PC-3 (cell line): ENCODE data around the gene LITAF. TPM values are rescaled to one million over a fixed set of nuclear protein-coding genes. Genes with fewer than 3 reads are reported as not detected.

ENCODE experiments used
- ATAC-seq: fragments of 200-7000 bp; cut with Tn5 transposase; 2 replicates; pipeline ENCODE4 v1.9.1; 2020; ENCODE audit warnings: mild to moderate bottlenecking, moderate library complexity
- BruUV-seq: library from RNA; stranded (reverse); fragments of 400-500 nt; replicated peaks from 2 replicates; lab custom pipeline; 2021; lab: Mats Ljungman, UMichigan
- CTCF ChIA-PET: fragments of 300-600 bp; sonication (Branson Sonifier 250); formaldehyde crosslinking; loops from one replicate; lab custom pipeline; 2022; ENCODE audit warnings: antibody characterized with exemption; lab: Charles Lee
- POLR2A ChIA-PET: fragments of 300-600 bp; sonication (Branson Sonifier 250); formaldehyde crosslinking; loops from one replicate; lab custom pipeline; 2022; ENCODE audit warnings: antibody characterized with exemption; ENCODE audit not compliant: unreplicated experiment; lab: Charles Lee
- DNase-seq: peaks from one replicate; pipeline ENCODE4 v3.0.0-alpha.2; 2015
- H2AFZ ChIP-seq: fragments of 300-600 bp; sonication (generic); 2 replicates; pipeline ENCODE4 v1.6.0; 2016; ENCODE audit warnings: antibody characterized with exemption, low read length
- H3F3A ChIP-seq: fragments of 300-600 bp; sonication (generic); one replicate; pipeline ENCODE4 v1.6.0; 2017; ENCODE audit warnings: antibody characterized with exemption, low read length, control low read depth, mild to moderate bottlenecking; ENCODE audit not compliant: unreplicated experiment
- H3K27ac ChIP-seq: fragments of 300-600 bp; sonication (generic); 2 replicates; pipeline ENCODE4 v1.5.1; 2016; ENCODE audit warnings: mild to moderate bottlenecking, low read length
- H3K27me3 ChIP-seq: fragments of 300-600 bp; sonication (generic); 2 replicates; pipeline ENCODE4 v1.6.1; 2016; ENCODE audit warnings: low read length, mixed read lengths
- H3K36me3 ChIP-seq: fragments of 300-600 bp; sonication (generic); 2 replicates; pipeline ENCODE4 v1.6.1; 2016; ENCODE audit warnings: low read depth, mixed run types, low read length, mixed read lengths
- H3K4me1 ChIP-seq: fragments of 300-600 bp; sonication (generic); 2 replicates; pipeline ENCODE4 v1.5.1; 2016; ENCODE audit warnings: low read length; ENCODE audit not compliant: insufficient read depth
- H3K4me2 ChIP-seq: fragments of 300-600 bp; sonication (generic); 2 replicates; pipeline ENCODE4 v1.6.0; 2016; ENCODE audit warnings: low read length
- H3K4me3 ChIP-seq: fragments of 300-600 bp; sonication (generic); 2 replicates; pipeline ENCODE4 v1.5.1; 2016; ENCODE audit warnings: mild to moderate bottlenecking, low read length, mixed read lengths
- H3K79me2 ChIP-seq: fragments of 300-600 bp; sonication (generic); 2 replicates; pipeline ENCODE4 v1.6.1; 2017; ENCODE audit warnings: low read length, mixed read lengths
- H3K9ac ChIP-seq: fragments of 300-600 bp; sonication (generic); 2 replicates; pipeline ENCODE4 v1.6.0; 2016; ENCODE audit warnings: mild to moderate bottlenecking, low read length
- H3K9me2 ChIP-seq: fragments of 300-600 bp; sonication (generic); replicated peaks from 2 replicates; pipeline ENCODE4 v1.6.1; 2016; ENCODE audit warnings: mixed run types, low read length, mixed read lengths
- H3K9me3 ChIP-seq: fragments of 300-600 bp; sonication (generic); 2 replicates; pipeline ENCODE4 v1.6.1; 2016; ENCODE audit warnings: low read length, mixed read lengths
- H4K20me1 ChIP-seq: fragments of 300-600 bp; sonication (generic); 2 replicates; pipeline ENCODE4 v1.6.1; 2016; ENCODE audit warnings: low read length, mixed read lengths
- EZH2 ChIP-seq: fragments of 300-600 bp; sonication (generic); IDR thresholded peaks from one replicate; pipeline ENCODE4 v1.6.1; 2017; ENCODE audit warnings: antibody characterized with exemption, mild to moderate bottlenecking, low read length; ENCODE audit not compliant: unreplicated experiment
- EZH2phosphoT487 ChIP-seq: fragments of 300-600 bp; sonication (generic); IDR thresholded peaks from 2 replicates; pipeline ENCODE4 v1.6.1; 2018; ENCODE audit warnings: mild to moderate bottlenecking, antibody characterized with exemption, low read length, borderline replicate concordance
- intact Hi-C: fragments of 100-400 bp; cut with micrococcal nuclease; formaldehyde crosslinking; loops from 2 replicates; pipeline ENCODE4 v1.9.0; 2023
- total RNA-seq: library from RNA; depleted of rRNA; stranded (reverse); fragments of >200 nt; gene quantifications from 2 replicates; pipeline ENCODE4 v1.2.3, GENCODE V29; 2014
- TF ChIP-seq, protein P1 (sequence below): fragments of 300-600 bp; sonication (generic); conservative IDR thresholded peaks from 2 replicates; pipeline ENCODE4 v1.5.1; 2017; ENCODE audit warnings: antibody characterized with exemption, low read depth, mild to moderate bottlenecking, low read length

LITAF gene
- total RNA-seq, 1 experiment from 2014 or later = 13.1 TPM

GRCh38 chr16:11576427-11577289 lies 10.1 kb downstream of the LITAF start:
- H3K27me3 ChIP-seq = no peaks in the 10 kb centered on the region
- no peak overlapping the region for H3K4me2 ChIP-seq
- no peak overlapping the region for H3K9ac ChIP-seq
- TF ChIP-seq, protein P1, sequence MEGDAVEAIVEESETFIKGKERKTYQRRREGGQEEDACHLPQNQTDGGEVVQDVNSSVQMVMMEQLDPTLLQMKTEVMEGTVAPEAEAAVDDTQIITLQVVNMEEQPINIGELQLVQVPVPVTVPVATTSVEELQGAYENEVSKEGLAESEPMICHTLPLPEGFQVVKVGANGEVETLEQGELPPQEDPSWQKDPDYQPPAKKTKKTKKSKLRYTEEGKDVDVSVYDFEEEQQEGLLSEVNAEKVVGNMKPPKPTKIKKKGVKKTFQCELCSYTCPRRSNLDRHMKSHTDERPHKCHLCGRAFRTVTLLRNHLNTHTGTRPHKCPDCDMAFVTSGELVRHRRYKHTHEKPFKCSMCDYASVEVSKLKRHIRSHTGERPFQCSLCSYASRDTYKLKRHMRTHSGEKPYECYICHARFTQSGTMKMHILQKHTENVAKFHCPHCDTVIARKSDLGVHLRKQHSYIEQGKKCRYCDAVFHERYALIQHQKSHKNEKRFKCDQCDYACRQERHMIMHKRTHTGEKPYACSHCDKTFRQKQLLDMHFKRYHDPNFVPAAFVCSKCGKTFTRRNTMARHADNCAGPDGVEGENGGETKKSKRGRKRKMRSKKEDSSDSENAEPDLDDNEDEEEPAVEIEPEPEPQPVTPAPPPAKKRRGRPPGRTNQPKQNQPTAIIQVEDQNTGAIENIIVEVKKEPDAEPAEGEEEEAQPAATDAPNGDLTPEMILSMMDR = no peak
- TF ChIP-seq EZH2 (no peak), EZH2phosphoT487 (no peak)
- H3K9me3 ChIP-seq = no peaks in the 10 kb centered on the region
- no peaks in the 10 kb centered on the region for H4K20me1 ChIP-seq
- H3K27ac ChIP-seq = no peak overlapping the region
- H2AFZ ChIP-seq = no peak overlapping the region
- no peaks in the 10 kb centered on the region for H3K4me1 ChIP-seq
- no peak overlapping the region for H3K4me3 ChIP-seq
- BruUV-seq = no TSS peak
- H3F3A ChIP-seq = no peaks in the 10 kb centered on the region
- no peaks in the 10 kb centered on the region for H3K79me2 ChIP-seq
- peak; percentile 13 for DNase-seq
- ChIA-PET POLR2A (no interaction called here), CTCF (no interaction called here)
- no peak for ATAC-seq
- no peaks in the 10 kb centered on the region for H3K9me2 ChIP-seq
- intact Hi-C loops = no loop called here
- H3K36me3 ChIP-seq = no peaks in the 10 kb centered on the region

GRCh38 chr16:11575223-11575589 lies 11.5 kb downstream of the LITAF start:
- Histone ChIP-seq H4K20me1 (no peaks in the 10 kb centered on the region), H3K4me3 (no peak overlapping the region), H3K9me2 (no peaks in the 10 kb centered on the region), H3K4me2 (no peak overlapping the region), H3K27me3 (no peaks in the 10 kb centered on the region), H3F3A (no peaks in the 10 kb centered on the region), H3K4me1 (no peaks in the 10 kb centered on the region), H3K79me2 (no peaks in the 10 kb centered on the region), H2AFZ (no peak overlapping the region), H3K9me3 (no peaks in the 10 kb centered on the region), H3K36me3 (no peaks in the 10 kb centered on the region), H3K27ac (no peak overlapping the region), H3K9ac (no peak overlapping the region)
- ChIA-PET CTCF (no interaction called here), POLR2A (no interaction called here)
- TF ChIP-seq EZH2 = no peak
- TF ChIP-seq EZH2phosphoT487 = no peak
- TF ChIP-seq, protein P1 = no peak
- BruUV-seq = no TSS peak
- DNase-seq = no peak
- no peak for ATAC-seq
- intact Hi-C loops = no loop called here
